ENCODE measurements around the gene CLDN14.

Gene CLDN14

GRCh38 chr21:36430841-36431240 lies 49.1 kb downstream of the CLDN14 start:
- no peak for DNase-seq

- DNase-seq = peak; percentile 76
Observed at GRCh38 chr21:36429947-36430546, 49.9 kb downstream of the CLDN14 start.

GRCh38 chr21:36428761-36429432 lies 51.0 kb downstream of the CLDN14 start:
- DNase-seq = no peak

GRCh38 chr21:36427502-36427901 lies 52.4 kb downstream of the CLDN14 start:
- DNase-seq = no peak

GRCh38 chr21:36425286-36425685 lies 54.6 kb downstream of the CLDN14 start:
- peak; percentile 48 for DNase-seq

GRCh38 chr21:36424592-36424991 lies 55.3 kb downstream of the CLDN14 start:
- no peak for DNase-seq

- no peak for DNase-seq
Observed at GRCh38 chr21:36423771-36424433, 56.0 kb downstream of the CLDN14 start.

GRCh38 chr21:36422279-36423098 lies 57.4 kb downstream of the CLDN14 start:
- no peak for DNase-seq

- no peak for DNase-seq
Observed at GRCh38 chr21:36420571-36421339, 59.2 kb downstream of the CLDN14 start.

- peak; percentile 89 for DNase-seq
Observed at GRCh38 chr21:36419996-36420395, 59.9 kb downstream of the CLDN14 start.

- no peak for DNase-seq
Observed at GRCh38 chr21:36419241-36419640, 60.7 kb downstream of the CLDN14 start.

- no peak for DNase-seq
Observed at GRCh38 chr21:36415375-36415774, 64.5 kb downstream of the CLDN14 start.

- no peak for DNase-seq
Observed at GRCh38 chr21:36412916-36413315, 67.0 kb downstream of the CLDN14 start.

- DNase-seq = no peak
Observed at GRCh38 chr21:36411301-36411700, 68.6 kb downstream of the CLDN14 start.

Data from femur (tissue), 1 donor.